ENCODE data around the gene MELTF.

GRCh38 chr3:197001106-197001971 lies 28.3 kb downstream of the MELTF start:
- no peak for TF ChIP-seq YY1 (IDR thresholded peaks at IDR 0.05; ENCODE audit: insufficient read depth, insufficient read length)
- no peak for TF ChIP-seq ZNF274 (IDR thresholded peaks at IDR 0.05; ENCODE audit: low read depth, low read length)

Data from NT2/D1 (cell line).